Measurements from ENCODE around the gene RFWD3.
A peak's percentile ranks its signal among the peaks of the same experiment; 100 is the strongest.

Gene RFWD3

GRCh38 chr16:74626741-74627416 is 39.8 kb downstream of the RFWD3 start:
- no peak overlapping the region for H3K4me3 ChIP-seq (ENCODE audit: low read length)

GRCh38 chr16:74625500-74626350 is 41.0 kb downstream of the RFWD3 start:
- no peak overlapping the region for H3K4me3 ChIP-seq (ENCODE audit: low read length)
- no peak for DNase-seq (ENCODE audit: low read depth, low spot score)

More at GRCh38 chr16:74626741-74627416, 39.8 kb downstream of the RFWD3 start:
- no peak for DNase-seq (ENCODE audit: low read depth, low spot score)

GRCh38 chr16:74623839-74624235 is 42.8 kb downstream of the RFWD3 start:
- no peak overlapping the region for H3K4me3 ChIP-seq (ENCODE audit: low read length)
- DNase-seq (ENCODE audit: low read depth, low spot score), result no peak

- DNase-seq (ENCODE audit: low read depth, low spot score), result peak; percentile 39
- H3K4me3 ChIP-seq (ENCODE audit: low read length), result no peak overlapping the region
These were observed 43.4 kb downstream of the RFWD3 start for GRCh38 chr16:74623214-74623838.

GRCh38 chr16:74622005-74622404 is 44.7 kb downstream of the RFWD3 start:
- no peak for DNase-seq (ENCODE audit: low read depth, low spot score)

GRCh38 chr16:74617206-74617788 is 49.4 kb downstream of the RFWD3 start:
- DNase-seq (ENCODE audit: low read depth, low spot score), result no peak
- H3K4me3 ChIP-seq (ENCODE audit: low read length), result no peak overlapping the region

More at GRCh38 chr16:74622005-74622404, 44.7 kb downstream of the RFWD3 start:
- no peak overlapping the region for H3K4me3 ChIP-seq (ENCODE audit: low read length)

GRCh38 chr16:74611721-74612120 is 55.0 kb downstream of the RFWD3 start:
- H3K4me3 ChIP-seq (ENCODE audit: low read length), result no peak overlapping the region
- DNase-seq (ENCODE audit: low read depth, low spot score), result no peak

GRCh38 chr16:74608944-74609343 is 57.7 kb downstream of the RFWD3 start:
- DNase-seq (ENCODE audit: low read depth, low spot score), result peak; percentile 99

GRCh38 chr16:74608381-74608780 is 58.3 kb downstream of the RFWD3 start:
- H3K4me3 ChIP-seq (ENCODE audit: low read length), result no peak overlapping the region
- DNase-seq (ENCODE audit: low read depth, low spot score), result no peak

More at GRCh38 chr16:74608944-74609343, 57.7 kb downstream of the RFWD3 start:
- no peak overlapping the region for H3K4me3 ChIP-seq (ENCODE audit: low read length)

- no peak for DNase-seq (ENCODE audit: low read depth, low spot score)
- no peak overlapping the region; the same call in 1 of the 2 replicates for H3K4me3 ChIP-seq (ENCODE audit: low read length)
These were observed 58.7 kb downstream of the RFWD3 start for GRCh38 chr16:74607962-74608356.

- H3K4me3 ChIP-seq (ENCODE audit: low read length), result peak overlapping the region; percentile 76
- DNase-seq (ENCODE audit: low read depth, low spot score), result peak; percentile 73
These were observed 59.2 kb downstream of the RFWD3 start for GRCh38 chr16:74607310-74607961.

GRCh38 chr16:74606521-74607309 is 60.0 kb downstream of the RFWD3 start, which contains the start of gene GLG1:
GLG1 (minus strand) TSS chr16:74607114; CDS start chr16:74607094, 20 bp downstream.
- DNase-seq (ENCODE audit: low read depth, low spot score), result peak; percentile 88
- peak within 1 kb of the TSS; percentile 76 for H3K4me3 ChIP-seq (ENCODE audit: low read length)

GRCh38 chr16:74605746-74606520 is 60.7 kb downstream of the RFWD3 start:
- H3K4me3 ChIP-seq (ENCODE audit: low read length), result peak overlapping the region; percentile 76
- DNase-seq (ENCODE audit: low read depth, low spot score), result no peak

- H3K4me3 ChIP-seq (ENCODE audit: low read length), result peak overlapping the region; percentile 76
- no peak for DNase-seq (ENCODE audit: low read depth, low spot score)
These were observed 61.3 kb downstream of the RFWD3 start for GRCh38 chr16:74605332-74605731.

- no peak for DNase-seq (ENCODE audit: low read depth, low spot score)
- H3K4me3 ChIP-seq (ENCODE audit: low read length), result no peak overlapping the region
These were observed 62.8 kb downstream of the RFWD3 start for GRCh38 chr16:74603848-74604247.

GRCh38 chr16:74601126-74601871 is 65.4 kb downstream of the RFWD3 start:
- H3K4me3 ChIP-seq (ENCODE audit: low read length), result peak overlapping the region; percentile 8; the same call in 1 of the 2 replicates
- DNase-seq (ENCODE audit: low read depth, low spot score), result peak; percentile 84

GRCh38 chr16:74596586-74596985 is 70.1 kb downstream of the RFWD3 start:
- no peak for DNase-seq (ENCODE audit: low read depth, low spot score)
- no peak overlapping the region for H3K4me3 ChIP-seq (ENCODE audit: low read length)

All from Jurkat, Clone E6-1 (cell line).